ENCODE results near the gene KRABD2.
A peak's percentile ranks its signal among the peaks of the same experiment; 100 is the strongest.
"Not testable (repeated sequence)": the region's sequence is repeated elsewhere in the genome, so short reads cannot be mapped to it uniquely, and the experiment has no call there.

The KRABD2 gene

DNA sequence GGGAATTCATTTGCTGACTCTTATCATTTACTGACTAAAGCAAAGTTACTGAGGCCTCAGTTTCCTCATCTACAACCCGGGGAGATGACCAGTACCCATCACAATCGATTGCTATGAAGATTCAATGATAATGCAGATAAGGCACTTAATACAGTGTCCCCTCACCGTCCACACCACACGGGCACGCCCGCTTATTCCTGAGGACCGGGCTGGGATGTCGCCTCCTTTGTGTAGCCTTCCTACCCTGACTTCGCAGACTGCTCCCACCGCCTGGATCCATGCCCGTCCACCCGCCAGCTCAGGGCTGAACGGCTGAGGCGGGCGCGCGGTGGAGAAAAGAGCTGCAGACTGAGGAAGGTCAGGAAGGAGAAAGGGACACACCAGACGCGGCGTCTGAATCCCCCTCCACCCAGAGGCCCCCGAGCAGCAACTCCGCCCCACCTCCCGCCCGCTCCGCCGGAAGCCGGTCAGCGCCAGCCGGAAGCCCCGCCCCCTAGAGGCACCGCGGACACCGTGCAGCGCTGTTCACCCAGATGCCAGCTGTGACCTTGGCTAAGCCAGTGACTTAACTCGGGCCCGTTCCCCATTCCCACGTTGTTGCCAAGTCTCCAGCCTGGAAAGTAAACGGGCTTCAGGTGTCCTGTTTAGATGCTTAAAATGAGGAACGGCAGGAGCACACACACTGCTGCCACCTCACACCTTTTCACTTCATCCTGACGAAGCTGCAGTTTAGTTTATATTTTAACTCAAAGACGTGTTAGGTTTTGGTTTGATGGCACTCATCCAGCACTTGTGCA, at the start of gene KRABD2:
Gene KRABD2 (minus strand): TSS at position 434 of the 797 bp plus-strand sequence.
- DNase-seq (ENCODE audit: low read depth): peak; percentile 78

DNA sequence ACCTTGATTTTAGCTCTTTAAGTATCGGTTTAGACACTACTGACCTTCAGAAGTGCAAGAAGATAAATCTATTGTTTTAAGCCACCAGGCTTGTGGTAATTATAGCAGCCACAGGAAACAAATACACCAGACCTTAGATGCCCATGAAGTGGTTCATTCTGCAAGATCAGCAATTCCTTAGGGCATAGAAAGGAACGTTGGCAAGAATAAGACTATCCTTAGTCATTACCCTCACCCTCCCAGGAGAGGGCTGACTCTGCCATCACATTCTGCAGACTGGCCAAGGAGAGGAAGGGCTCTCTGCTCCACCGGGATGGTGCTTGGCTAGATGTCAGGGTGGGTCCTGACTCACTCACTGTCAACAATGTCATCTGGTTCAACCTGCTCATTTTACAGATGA, 45.1 kb upstream of the KRABD2 start:
- DNase-seq (ENCODE audit: low read depth): no peak

DNA sequence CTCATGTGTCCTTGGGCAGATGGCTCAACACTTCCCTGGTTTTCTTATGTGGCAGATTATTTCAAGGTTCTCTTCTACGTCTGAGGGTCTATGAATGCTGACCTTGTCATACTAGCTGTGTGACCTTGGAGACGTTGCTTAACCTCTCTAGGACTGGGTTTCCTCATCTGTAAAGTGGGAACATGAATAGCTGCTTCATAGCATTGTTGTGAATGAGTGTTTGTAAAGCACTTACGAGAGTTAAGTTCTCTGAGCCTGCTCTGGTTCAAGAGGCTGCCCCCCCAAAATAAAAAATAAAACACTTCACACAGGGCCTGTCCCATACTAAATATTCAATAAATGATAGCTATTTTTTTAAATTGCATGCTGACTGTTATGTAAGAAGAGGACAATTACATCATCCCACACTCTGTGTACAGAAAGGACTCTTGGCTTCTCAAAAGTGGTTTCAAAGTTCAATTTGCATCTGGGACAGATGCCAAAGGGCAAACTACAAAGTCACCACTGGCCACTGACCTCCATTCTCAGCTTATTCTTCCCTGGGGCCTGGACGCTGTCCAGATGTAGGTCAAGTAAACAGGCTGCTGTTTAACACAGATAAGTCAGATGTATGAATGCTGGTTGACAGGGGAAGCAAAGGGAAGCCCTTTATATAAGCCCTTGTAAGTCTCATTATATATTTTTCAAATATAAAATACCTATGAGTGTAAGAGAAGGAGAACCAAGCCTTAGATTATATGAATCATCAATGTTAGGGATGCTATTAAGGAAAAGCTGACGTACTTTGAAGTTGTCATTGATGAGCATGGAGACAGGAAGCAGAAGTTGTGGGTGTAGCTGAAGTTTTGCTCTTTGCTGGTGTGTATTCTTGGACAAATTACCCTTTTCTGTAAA, 43.8 kb upstream of the KRABD2 start:
- DNase-seq (ENCODE audit: low read depth): no peak

DNA sequence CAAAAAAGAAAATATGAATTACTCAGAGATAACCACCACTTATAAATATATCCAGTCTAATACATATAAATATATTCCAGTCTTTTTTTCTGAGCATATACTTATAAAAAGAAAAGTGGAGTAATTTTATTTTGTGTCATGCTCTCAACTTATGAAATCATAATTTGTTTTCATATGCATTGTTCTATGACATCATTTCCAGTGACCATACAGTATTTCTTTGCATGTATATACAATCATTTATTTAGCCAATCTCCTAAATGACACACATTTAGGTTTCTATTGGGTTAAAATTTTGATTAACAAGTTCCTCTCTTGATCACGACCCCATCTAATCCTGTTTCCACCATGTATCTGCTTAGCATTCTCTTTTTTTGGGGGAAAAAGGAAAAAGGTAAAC, 42.8 kb upstream of the KRABD2 start:
- no peak for DNase-seq (ENCODE audit: low read depth)

DNA sequence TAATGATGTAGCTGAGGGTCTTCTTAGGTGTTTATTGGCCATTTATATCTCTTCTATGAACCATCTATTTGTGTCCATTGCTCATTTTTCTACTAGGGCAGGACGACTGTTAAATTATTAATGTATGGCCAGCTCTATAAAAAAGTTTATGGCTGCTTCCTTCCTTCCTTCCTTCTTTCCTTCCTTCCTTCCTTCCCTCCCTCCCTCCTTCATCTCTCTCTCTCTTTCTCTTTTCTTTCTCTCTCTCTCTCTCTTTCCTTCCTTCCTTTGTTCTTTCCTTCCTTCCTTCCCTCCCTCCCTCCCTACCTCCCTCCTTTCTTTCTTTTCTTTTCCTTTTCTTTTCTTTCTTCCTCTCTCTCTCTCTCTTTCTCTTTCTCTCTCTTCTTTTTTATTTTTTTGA, 42.0 kb upstream of the KRABD2 start:
- DNase-seq (ENCODE audit: low read depth): no peak

DNA sequence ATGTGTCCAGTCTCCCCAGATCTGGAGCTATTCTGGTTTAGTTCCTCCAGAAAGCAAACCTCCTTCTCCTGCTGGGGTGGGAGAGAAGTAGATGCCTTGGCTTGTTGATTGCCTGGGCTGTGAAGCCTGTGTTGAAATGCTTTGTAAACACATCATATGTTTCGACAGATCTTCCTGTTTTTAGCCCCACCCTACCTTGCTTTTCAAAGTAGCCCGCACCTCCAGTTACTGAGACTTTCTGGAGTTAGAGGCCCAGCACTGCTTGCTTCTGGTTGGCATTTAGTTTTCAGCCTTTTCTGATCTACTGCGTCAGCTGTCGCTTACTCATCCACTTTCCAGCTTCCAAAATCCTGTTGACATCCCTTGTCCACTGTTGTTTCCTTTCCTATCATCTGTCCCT, 41.3 kb upstream of the KRABD2 start:
- no peak for DNase-seq (ENCODE audit: low read depth)

DNA sequence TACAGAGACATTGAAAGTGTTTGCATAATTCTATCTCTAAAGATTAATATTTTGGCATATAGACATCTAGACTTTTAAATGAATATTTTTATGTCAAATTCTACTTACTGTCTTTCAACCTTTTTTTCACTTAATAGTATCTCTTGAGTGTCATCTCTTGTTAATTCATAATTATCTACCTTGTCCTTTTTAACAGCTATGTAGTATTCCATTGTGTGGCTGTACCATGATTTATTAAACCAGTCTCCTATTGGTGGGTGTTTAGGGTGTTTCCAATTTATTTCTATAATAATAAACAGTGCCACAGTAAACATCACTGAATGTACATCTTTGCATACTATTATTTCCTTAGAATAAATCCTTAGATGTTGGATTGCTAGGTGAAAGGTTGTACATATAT, 37.4 kb upstream of the KRABD2 start:
- DNase-seq (ENCODE audit: low read depth): no peak

DNA sequence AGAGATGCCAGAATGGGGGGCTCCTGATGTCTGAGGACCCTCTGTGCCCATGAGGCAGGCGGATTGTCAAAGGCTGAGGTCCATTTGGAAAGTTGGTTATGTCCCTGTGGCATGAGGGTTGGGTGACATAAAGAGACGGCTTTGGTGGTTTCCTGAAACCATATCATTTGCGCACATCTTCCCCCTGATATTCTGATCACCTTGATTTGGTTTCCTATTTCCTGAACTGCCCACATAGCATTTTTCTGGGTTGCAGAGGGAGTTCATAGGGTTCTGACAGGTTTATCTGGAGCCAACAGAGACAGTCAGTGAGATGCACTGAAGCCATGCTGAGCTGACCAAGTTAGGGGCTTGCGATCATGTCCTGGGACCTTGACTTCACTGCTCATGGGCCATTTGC, 36.8 kb upstream of the KRABD2 start:
- DNase-seq (ENCODE audit: low read depth): no peak

DNA sequence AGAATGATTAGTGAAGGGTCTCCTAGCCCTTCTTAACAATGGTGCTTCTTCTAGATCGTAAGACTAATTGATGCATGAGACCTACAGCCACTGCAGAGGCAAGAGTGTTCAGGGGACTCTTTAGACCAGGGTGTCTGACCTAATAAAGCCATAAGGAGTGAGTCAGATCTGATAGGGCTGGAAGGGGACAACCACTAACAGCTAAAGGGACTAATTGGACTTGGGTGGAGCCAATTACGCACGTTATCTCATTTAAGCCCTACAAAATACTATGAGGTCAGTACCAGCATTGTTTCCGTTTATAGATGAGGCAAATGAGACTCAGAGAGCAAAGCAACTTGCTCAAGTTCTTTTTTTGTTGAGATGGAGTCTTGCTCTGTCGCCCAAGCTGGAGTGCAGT, 35.6 kb upstream of the KRABD2 start:
- no peak for DNase-seq (ENCODE audit: low read depth)

DNA sequence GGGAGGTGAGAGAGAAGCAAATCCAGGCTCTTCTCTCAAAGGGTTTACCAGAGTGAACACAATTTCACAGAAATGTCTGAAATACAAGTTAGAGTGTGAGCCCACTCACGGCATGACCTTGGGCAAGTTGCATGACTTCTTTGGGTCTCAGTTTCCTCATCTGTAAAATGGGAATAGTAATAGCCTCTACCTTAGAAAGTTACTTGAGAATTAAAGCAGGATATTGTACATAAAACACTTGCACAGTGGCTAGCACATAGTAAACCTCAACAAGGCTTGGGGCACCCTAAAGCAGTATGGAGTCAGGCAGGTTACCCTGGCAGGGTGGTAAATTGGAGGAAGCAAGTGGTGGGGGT, 34.4 kb upstream of the KRABD2 start:
- DNase-seq (ENCODE audit: low read depth): no peak

DNA sequence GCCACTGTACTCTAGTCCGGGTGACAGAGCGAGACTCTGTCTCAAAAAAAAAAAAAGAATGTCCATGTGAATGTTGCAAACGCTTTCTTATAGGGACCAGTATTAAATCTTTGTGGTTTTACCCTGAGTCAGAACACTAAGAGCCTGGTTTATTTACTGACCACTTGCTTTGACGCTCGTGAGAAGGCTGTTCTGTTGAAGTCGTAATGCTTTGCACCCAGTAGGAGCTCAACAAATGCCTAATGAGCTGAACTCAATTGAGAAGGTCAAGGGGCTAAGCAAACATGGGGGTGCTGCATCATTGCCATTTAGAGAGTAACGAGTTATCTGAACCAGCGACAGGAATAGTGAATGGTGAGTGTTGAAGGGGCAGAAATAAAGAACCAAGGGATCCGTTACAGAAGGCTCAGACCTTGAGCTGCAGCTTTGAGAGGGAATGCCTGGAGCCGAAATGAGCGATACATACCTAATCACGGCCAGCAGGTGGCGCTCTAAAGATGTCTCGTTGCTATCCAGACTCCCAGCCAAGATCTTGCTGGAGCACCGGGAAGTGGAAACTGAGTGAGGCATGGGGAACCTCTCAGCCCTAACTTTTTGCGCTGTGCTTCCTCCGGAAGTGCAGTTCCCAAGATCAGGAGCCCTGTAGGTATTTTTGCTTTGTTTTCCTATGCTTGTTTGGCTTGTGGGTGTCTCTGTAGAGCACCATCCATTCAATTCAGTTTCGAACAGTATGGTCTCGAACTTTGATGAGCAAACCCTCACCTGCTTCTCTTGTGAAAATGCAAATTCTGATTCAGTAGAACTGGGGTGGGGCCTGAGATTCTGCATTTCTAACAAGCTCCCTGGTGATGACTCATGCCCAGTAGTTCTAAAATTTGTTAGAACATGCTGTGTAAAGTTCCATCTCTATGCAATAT, 33.7 kb upstream of the KRABD2 start:
- DNase-seq (ENCODE audit: low read depth): peak; percentile 76

DNA sequence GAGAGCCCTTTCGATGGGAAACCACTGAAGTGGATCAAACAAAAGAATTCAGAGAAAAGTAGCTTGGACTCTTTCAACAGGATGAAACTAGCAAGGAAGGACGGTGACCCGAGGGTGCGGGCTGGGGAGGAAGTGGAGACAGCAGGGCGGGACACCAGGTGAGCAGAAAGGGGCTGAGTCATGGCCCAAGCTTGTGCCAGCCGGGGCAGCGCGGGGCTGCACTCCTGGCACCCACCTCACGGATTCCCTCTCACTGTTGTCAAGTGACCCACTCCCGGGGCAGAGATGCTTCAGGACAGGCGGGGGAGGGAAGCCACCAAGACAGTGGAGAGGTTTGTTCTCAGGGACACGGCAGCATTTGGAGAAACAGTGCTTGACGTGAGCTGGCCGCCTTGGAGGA, 31.9 kb upstream of the KRABD2 start:
- DNase-seq (ENCODE audit: low read depth): no peak

DNA sequence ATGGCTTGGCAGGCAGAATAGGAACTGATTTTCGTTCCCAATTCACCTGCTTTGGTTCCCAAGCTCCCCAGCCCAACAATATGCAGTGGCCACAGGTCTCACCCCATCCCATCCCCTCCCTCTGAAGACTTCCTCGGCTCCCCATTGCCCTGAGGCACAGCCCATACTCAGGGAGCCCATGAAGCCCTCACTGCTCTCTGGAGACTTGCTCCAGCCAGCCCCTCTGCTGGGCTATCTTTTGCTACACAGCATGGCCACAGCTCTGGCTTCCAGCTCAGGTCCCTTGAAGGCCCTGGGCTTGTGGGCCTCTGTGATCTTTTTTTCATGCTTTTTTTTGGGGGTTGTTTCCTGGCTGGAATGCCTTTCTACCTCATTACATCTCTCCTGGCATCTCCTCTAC, 29.7 kb upstream of the KRABD2 start:
- DNase-seq (ENCODE audit: low read depth): no peak

DNA sequence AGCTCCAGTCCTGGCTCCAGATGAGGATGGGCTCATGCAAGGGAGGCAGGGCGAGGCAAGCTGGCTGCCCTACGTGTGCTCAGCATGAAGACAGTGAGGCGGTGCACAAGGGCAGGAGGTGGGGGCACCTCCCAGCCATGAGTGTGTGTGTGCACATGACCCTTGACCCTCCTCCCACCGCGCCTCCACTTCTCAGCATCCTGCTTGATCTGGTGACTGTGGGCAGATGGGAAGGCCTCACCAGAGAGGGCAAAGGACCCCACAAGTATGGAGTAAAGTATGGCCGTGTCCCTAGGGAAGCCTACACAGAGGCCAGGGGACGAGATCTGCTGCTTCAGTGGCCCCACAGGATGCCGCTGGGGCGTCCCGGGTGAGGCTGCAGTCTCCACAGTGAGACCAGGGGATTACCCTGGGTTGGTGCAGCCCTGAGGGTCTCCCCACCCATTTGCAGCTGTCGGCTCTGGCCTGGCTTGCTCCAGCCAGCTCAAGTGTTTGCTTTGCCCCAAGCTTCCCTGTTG, 29.1 kb upstream of the KRABD2 start:
- no peak for DNase-seq (ENCODE audit: low read depth)

DNA sequence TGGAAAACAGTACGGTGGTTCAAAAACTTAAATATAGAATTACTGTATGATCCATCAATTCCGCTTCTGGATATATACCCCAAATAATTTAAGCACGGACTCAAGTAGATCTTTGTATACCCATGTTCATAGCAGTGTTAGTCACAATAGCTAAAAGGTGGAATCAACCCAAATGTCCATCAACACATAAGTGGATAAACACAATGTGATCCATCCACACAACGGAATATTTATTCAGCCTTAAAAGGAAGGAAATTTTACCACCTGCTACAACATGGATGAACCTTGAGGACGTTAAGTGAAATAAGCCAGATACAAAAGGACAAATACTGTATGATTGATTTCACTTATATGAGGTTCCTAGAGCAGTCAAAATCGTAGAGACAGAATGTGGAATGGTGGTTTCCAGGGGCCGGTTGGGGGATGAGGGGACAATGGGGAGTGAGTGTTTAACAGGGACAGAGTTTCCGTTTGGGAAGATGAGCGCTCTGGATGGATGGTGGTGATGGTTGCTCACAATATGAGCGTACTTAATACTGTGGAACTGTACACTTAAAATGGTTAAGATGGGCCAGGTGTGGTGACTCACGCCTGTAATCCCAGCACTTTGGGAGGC, 26.5 kb upstream of the KRABD2 start:
- no peak for DNase-seq (ENCODE audit: low read depth)

DNA sequence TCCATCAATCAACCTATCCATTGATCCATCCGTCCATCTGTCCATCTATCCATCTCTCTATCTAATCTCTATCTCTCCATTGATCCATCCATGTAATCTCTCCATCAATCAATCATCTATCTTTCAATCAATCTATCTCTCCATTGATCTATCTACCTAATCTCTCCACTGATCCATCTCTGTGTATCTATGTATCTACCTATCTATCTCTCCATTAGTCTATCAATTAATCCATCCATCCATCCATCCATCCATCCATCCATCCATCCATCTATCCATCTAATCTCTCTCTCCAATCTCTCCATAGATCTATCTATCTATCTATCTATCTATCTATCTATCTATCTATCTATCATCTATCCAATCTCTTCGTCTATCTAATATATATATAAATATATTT, 24.6 kb upstream of the KRABD2 start:
- DNase-seq (ENCODE audit: low read depth): no peak

DNA sequence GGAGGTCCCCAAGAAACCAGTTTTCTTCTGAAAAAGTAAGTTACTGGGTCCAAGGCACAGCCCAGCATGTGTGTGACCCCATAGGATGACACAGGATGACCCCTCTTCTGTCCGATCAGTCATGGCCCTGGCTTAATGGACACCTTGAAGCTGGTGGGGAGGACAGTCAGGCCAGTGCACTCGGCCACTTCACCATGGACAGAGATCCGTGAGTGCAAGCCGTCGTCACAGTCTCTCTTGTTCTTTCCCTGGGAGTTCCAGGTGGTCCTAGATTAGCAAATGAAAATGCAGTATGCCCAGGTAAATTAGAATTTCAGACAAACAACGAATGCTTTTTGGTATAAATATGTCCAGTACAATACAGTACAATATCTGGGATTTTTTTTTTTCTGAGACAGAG, 22.5 kb upstream of the KRABD2 start:
- DNase-seq (ENCODE audit: low read depth): no peak

DNA sequence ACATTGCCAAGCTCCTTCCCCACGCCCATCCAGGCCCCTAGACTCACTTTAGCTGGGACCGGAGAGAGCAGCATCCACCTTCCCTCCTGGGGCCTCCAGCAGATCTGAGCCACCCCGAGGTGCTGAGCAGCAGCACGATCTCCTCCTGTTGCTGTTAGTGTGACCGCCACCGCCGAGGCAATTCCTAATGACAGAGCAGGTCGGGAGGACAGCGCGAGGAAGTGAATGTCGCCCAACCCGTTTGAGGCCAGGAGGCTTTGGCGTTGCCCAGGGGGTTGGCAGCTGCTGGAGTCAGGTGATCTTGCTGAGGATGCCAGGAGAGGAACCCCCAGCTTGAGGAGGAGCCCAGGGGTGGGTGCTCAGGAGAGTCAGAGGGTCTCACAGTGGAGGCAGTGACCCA, 21.1 kb upstream of the KRABD2 start, which contains the start of gene RNF222:
Gene RNF222 (minus strand): TSS at position 192 of the 400 bp plus-strand sequence. CDS start 4,366 bp downstream, outside the sequence.
- DNase-seq (ENCODE audit: low read depth): no peak

DNA sequence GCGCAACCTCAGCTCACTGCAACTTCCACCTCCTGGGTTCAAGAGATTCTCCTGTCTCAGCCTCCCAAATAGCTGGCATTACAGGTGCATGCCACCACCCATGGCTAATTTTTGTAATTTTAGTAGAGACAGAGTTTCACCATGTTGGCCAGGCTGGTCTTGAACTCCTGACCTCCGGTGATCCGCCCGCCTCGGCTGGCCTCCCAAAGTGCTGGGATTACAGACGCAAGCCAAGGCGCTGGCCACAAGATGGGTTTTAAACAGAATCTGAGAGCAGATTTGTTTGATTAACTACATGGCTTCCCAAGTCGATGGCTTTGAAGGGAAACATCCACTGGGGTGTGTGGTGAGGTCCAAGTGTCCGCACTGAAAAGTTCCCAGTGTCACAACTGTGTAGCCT, 18.0 kb upstream of the KRABD2 start:
- DNase-seq (ENCODE audit: low read depth): not testable (repeated sequence)

DNA sequence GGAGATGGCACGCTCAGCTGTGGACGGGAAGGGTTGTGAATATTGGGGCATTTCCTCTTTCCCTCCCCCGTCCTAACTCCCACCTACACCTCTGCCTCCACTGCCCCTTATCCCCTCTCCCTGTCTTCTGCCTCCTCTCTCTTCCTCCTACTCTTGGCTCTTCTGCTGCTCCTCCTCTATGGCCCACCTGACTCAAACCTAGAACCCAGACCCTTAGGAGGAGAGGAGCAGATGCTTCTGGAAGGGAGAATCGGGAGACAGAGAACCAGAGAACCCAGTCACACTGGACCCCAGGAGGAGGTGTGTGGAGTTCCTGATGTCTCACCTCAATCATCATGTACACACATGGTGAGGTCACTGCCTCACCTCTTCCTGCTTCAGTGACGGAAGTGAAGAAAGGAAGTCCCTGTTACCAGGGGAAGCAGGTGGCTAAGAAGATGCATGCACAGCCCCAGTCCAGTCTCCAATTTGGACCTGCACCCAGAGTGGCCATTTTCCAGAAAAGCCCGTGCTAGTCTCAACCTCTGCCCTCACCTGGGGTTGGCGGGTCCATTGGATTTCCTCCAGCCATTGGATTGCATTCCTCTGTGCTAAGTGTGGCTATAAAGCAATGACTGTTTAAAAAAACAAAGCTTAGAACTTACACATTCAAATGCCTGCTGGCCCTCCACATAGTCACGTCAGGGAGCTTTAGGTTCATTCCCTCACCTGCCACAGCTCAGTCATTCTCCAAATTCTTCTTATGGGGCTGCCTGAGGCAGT, 17.1 kb upstream of the KRABD2 start:
- DNase-seq (ENCODE audit: low read depth): peak; percentile 17

Measured in stimulated activated CD8-positive, alpha-beta memory T cell treated with anti-CD3 and anti-CD28 coated beads, Interleukin-15, amount 100 ng/mL, for 1 hour (primary cell).